Cortex of kidney (tissue), 1 donor: ENCODE data around the gene RTN4RL1.

Source experiments
- DNase-seq: peaks from one replicate; lab custom pipeline; 2025; lab: John Stamatoyannopoulos, UW

Gene RTN4RL1

DNA sequence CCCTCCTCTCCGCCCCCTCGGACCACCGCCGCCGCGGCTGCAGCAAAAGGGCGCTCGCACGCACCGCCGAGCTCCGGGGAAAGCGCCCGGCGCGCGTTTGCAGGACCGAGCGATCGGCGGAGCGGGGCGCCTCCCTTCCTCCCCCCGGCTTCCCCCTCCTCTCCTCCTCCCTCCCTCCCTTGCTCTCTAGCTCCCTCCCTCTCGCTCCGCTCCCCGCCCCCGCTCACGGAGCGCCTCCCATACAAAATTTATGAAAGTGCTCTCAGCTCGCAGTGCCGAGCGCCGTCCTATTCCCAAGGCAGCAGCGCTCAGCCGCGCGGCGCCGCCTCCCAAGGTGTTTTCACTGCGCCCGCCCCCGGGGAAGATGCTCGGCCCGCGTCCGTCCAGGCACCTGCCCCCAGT lies at the start of gene RTN4RL1:
Gene RTN4RL1 (minus strand): TSS at position 115 of the 402 bp plus-strand sequence. CDS start 469 bp downstream, outside the sequence.
- no peak for DNase-seq

DNA sequence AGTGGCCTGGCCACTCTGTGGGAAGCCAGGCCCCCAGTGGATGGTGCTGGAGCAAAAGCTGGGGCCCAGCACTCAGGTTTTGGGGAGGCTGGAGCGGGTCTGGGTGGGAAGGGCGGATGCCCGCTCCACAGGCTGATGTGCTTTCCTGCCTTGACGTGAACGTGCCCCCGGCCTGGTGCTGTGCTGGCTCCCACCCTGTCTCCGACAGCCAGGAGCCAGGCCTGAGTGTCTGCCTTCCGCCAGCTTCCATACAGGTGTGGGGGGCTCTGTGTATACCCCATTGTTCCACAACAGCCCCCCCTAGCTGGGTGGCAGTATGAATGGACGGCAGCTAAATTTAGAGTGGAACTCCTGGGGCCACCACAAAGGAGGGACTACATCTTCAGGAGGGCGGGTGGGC lies 49.8 kb upstream of the RTN4RL1 start:
- DNase-seq, result no peak

DNA sequence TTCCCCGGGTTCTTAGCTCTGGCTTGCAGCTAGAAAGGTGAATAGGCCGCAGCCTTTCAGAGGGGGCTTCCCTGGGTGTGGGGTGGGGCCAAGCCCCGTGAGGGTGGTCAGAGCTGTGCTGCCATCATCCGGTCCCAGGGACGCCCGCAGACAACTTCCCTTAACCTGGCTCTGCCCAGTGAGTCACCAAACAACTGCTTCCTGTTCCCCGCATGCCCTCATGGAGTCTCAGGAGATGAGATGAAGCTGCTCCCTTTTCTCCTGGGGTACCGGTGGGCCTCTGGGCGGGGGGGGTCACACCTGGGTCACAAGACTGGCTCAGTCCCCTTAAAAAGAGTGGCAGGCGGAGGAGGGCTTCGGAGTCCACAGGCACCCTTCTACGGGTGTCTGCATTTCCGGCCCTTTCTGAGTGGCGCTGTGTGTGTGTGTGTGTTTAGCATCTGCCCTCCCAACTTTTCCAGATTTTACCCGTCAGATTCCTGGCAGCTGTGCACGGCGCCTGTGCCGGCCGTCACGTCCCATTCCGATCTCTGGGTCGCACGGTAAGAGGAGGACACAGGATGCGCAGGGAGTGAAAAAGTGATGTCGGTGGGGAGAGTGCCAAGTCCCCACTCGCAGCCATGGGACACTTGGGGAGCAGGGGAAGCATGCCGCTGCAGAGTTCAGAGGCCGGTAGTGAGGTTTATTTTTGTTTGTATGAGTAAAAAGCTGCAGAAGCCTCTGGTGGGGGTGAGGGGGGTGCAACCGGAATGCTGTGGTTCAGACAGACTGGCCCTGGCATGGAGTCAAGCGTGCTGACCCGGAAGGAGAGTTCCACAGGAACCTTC lies 46.5 kb upstream of the RTN4RL1 start:
- no peak for DNase-seq

GRCh38 chr17:2071024-2071385 lies 45.9 kb upstream of the RTN4RL1 start:
- no peak for DNase-seq

GRCh38 chr17:2070241-2071023 lies 45.3 kb upstream of the RTN4RL1 start:
- no peak for DNase-seq

GRCh38 chr17:2068519-2069051 lies 43.5 kb upstream of the RTN4RL1 start:
- no peak for DNase-seq

DNA sequence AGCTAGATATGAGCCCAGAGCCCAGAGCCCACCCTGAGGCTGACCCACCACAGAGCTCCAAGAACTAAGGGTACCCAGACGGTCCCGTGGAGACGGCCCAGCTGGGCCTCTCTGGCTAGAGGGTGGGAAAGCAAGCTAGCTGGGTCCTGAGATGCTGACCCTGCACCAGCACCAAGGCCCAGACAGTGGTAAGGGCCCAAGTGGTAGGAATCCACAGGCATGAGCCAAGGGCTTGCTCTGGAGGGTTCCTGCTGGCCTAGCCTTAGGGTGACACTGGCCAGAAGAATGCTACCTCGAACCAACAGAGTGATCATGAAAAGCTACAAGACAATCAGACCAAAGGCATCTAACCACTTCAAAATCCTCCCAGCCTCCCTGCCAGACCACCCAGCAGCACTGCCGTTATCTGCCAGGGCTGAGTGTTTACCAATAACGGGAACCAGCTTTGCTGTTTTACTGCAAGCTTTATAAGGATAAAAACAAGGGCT lies 42.9 kb upstream of the RTN4RL1 start:
- no peak for DNase-seq

DNA sequence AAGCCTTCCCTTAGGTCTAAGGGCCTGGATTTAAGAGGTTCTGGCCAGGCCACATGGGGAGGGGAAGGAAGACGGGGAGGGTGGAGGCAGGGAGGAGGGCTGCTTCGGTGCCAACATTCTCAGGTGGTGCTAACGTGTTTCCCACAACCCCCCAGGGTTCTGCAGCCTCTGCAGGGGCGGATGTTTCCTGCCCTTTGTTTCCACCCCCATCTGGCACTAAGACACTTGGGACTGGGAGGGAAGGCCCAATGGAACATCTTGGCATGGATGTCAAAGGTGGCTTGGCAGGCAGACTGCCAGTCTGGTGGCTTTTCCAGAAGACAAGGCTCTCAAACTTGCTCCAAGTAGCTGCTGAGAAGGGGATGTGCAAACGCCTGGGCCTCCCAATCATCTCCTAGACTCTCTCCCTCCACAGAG lies 42.5 kb upstream of the RTN4RL1 start:
- DNase-seq, result no peak

DNA sequence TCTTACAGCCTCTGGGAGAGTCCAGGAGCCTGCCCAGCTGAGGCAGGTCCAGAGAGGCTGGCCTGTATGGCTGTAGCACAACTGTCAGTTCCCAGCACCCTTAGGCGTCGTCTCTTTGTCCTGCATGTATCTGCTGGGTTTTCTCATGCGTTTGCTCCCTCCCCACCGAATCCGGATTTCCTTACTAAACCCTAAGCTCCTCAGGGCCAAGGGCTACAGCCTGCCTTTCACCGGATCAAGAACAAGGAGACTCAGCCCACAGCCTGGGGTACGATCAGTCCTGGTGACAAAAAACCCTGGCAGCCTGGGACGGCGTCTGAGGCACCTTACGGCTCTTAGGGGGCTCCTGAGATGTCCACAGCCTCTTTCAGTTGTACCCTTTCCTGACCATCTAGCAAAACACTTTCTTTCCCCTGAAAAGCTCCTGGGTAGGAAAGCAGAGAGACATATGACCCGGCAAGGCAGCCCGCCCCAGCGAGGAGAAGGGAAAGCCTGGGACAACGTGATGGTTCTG lies 42.0 kb upstream of the RTN4RL1 start:
- no peak for DNase-seq

DNA sequence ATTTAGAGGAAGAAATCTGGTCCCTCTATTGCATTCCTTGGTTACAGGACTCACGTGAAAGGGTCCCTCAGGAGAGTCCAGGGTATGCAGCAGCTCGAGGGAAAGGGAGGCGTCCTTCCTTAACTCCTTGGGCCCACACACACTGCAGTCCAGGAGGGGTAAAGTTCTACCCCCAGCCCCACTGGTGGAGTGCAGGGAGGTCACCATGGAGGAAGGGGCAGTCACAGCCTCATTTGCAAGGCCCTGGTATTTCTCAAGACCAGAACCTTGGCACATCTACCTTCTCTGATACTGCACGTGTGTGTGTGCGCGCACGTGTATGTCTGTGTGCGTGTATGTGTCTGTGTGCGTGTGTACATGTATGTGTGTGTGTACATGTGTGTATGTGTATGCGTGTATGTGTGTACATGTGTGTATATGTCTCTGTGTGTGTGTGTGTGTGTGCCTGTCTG lies 40.8 kb upstream of the RTN4RL1 start:
- DNase-seq, result no peak

DNA sequence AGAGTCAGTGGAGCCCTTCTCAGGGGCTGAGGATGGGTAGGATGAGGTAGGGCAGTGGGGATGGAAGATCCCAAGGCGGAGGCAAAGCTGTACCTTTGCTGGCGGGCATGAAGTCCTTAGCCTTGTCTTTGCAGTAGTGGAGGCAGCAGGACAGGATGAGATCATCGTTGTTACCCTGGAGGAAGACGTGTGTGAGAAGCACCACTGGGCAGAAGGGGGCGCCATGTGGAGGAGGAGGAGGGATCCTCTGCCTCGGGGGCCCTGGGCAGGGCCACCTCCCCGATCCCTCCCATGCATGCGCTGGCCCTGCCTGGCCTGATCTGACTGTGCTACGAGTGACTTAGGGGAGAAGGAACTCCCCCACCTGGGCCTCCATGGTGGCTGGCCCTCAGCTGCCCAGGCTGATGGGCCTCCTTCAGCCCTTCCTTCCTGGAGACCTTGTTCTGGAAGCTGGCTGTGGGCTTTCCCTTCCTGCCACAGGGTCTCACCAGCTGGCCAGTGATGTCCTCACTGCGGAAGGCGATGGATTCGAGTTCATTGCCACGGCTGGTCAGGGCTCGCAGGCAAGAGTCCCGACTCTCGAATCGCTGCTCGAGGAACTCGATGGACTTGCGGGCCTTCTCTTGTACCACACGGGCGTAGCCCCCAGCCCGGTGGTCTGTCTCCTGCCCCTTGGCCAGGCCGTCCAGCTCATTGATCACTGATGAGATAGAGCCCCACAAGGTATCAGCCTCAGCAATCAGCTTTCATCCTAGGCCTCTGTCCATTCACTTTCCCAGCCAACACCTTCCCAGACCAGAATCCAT lies 40.0 kb upstream of the RTN4RL1 start:
- DNase-seq, result no peak

- DNase-seq, result no peak
Observed at GRCh38 chr17:2064520-2064971, 39.4 kb upstream of the RTN4RL1 start.

DNA sequence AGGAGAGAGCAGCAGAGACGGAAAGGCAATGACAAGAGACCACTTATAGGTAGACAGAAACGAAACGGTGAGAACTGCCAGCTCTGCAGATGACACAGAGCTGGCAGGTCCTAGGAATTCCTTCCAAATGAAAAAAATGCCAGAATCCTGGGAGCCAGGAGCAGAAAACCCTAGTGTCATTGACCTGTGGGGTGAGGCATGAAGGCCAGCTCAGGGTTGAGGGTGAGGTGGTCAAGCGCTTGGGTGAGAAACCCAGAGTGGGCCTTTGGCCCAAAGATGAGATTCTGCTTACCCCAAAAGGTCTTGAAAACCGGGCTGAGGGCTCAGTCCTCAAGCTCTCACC lies 39.0 kb upstream of the RTN4RL1 start:
- DNase-seq, result no peak

DNA sequence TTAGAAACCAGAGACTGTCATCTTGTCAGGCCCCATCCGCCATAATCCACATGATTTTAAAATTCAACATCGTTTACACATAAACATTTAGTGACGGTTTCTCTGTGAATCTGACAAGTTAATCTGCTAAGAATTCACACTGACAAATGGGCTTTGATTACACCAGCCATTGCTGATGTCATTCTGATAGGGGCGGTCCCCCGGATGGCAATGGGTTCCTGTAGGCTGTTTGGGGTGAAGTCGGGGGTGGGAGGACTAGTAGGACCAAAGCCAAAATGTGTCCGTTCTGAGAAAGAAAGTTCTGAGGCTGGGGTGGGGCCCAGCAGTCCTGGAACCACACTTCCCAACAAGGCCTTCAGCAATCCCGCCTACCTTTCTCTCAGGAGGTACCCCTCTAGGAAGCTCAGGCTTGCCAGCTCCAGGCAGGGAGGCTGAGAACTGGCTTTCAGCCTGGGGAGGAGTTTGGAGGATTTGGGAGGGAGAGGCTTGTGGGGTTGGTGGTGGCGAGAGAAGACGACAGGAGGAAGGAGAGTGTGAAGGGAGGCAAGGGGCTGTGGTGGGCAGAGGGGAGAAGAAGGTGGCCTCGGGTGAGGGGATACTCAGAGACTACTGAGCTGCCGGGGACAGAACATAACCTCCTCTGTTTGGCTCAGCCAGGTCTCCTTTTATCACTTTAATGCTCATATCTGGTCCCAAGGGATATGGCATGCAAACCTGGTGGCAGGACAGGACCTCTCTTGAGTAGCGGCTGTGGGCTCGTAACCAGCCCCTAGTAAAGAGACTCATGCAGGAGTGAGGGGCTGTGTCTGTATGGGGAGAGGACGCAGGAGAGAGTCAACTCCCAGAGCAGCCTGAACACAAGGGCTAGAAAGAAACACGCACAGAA lies 38.4 kb upstream of the RTN4RL1 start:
- no peak for DNase-seq

DNA sequence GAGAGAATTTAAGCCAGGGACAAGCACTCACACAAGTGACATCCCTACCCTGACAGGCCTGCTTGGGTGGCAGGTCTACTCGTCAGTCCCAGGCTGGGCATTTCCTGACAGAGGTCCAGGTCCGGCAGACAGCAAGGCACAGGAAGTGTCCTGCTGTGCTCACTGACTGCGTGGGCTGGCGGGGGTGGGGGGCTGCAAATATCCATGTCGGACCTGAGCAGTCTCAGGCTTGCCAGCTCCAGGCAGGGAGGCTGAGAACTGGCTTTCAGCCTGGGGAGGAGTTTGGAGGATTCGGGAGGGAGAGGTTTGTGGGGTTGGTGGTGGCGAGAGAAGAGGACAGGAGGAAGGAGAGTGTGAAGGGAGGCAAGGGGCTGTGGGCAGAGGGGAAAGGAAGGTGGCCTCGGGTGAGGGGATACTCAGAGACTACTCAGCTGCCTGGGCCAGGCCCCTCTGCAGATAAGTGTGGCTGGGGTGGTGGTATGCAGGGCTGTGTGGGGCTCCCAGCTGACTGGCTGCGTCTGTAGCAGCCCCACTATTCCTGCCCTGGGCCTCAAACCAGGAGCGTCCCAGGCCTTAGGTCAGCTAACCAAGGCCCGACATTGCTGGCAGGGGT lies 37.5 kb upstream of the RTN4RL1 start:
- no peak for DNase-seq

- DNase-seq, result no peak
Observed at GRCh38 chr17:2061441-2061958, 36.4 kb upstream of the RTN4RL1 start.

- no peak for DNase-seq
Observed at GRCh38 chr17:2060681-2061440, 35.7 kb upstream of the RTN4RL1 start.

DNA sequence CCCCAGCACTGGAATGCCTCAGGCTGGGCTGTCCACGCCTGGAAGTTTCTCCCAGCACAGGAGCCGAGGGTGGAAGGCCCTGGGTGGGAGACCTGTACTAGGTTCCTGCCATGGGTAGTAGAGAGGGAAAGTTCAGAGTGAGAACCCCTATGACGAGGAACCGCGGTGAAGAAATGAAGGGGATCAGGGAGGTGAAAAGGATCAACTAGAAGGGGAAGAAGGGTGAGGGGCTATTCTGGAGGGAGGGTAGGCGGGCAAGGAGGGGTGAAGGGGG lies 35.2 kb upstream of the RTN4RL1 start:
- DNase-seq, result no peak

DNA sequence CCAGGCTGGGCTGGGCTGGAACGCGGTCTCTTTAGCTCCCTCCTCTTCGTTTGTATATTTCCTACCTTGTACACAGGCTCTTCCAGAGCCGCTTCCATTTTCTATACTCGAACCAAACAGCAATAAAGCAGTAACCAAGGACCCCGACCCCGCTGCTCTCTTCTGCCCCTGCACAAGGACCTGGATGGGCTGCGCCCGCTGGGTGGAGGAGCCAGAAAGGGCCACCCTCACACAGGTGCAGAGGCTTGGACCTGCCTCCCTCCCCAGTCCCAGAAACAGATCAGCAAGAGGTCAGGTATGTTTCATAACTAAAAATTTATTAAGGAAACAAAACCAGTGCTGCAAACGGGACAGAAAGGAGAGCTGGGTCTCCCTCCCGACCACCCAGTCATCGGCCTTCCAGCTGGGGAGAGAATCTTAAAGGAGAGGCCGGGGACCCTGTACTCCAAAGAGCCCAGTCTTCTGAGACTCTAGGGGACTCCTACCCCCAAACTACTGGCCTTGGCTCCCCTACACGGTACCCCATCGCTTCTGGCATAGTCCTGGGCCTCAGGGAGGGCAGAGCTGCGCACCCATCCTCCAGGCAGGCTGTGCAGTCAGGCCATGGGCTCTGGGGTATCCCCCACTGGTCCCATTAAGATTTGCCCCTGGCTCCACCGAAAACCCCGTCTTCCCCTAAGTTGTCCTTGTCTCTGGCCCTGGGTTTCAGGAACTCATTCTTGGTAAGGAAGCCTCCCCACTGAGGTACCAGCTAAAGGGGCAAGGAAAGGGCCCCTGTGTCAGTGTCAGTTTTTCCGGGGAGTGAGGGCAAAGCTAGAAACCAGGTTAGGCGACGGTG lies 34.6 kb upstream of the RTN4RL1 start:
- no peak for DNase-seq
